ENCODE measurements around the gene UGGT1. TPM values are rescaled to one million over a fixed set of nuclear protein-coding genes. Genes with fewer than 3 reads are reported as not detected.

UGGT1 gene
- total RNA-seq, 1 experiment from 2014 or later: 80.3 TPM

DNA sequence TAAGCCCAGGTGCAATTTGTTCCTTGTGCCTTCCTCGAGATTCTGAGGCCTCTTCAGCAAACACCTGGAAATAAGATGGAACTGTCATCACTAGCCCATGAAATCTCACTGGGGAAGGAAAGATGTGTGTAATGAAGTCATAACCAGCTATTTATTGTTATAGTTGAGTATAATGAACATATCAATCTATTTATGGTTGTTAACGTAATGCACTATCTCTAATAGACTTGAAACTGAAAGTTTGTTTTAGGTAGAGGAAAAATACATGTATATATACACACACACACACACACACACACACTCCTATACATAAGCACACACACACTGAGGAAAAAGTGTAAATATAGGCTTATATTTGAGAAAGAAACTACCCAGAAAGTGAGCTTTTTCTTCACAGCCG is 62.8 kb downstream of the UGGT1 start:
- POLR2A ChIA-PET: no interaction called here
- Mint-ChIP-seq H3K4me3 (ENCODE audit: unreplicated experiment) (no peak overlapping the region), H3K27ac (ENCODE audit: low read depth, unreplicated experiment) (no peak overlapping the region), H3K36me3 (ENCODE audit: insufficient read depth, unreplicated experiment) (peaks cover 84% of the 10 kb centered on the region), H3K27me3 (ENCODE audit: insufficient read depth, unreplicated experiment) (no peaks in the 10 kb centered on the region), H3K4me1 (ENCODE audit: insufficient read depth, unreplicated experiment) (no peaks in the 10 kb centered on the region), H3K9me3 (ENCODE audit: unreplicated experiment) (no peaks in the 10 kb centered on the region)
- CTCF ChIA-PET: no interaction called here
- intact Hi-C loops (cut with micrococcal nuclease): no loop called here
- no TSS peak for BruUV-seq (replicated peaks)
- TF ChIP-seq, protein P1, sequence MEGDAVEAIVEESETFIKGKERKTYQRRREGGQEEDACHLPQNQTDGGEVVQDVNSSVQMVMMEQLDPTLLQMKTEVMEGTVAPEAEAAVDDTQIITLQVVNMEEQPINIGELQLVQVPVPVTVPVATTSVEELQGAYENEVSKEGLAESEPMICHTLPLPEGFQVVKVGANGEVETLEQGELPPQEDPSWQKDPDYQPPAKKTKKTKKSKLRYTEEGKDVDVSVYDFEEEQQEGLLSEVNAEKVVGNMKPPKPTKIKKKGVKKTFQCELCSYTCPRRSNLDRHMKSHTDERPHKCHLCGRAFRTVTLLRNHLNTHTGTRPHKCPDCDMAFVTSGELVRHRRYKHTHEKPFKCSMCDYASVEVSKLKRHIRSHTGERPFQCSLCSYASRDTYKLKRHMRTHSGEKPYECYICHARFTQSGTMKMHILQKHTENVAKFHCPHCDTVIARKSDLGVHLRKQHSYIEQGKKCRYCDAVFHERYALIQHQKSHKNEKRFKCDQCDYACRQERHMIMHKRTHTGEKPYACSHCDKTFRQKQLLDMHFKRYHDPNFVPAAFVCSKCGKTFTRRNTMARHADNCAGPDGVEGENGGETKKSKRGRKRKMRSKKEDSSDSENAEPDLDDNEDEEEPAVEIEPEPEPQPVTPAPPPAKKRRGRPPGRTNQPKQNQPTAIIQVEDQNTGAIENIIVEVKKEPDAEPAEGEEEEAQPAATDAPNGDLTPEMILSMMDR (IDR thresholded peaks at IDR 0.05; ENCODE audit: unreplicated experiment): no peak
- DNase-seq (ENCODE audit: unreplicated experiment): no peak

DNA sequence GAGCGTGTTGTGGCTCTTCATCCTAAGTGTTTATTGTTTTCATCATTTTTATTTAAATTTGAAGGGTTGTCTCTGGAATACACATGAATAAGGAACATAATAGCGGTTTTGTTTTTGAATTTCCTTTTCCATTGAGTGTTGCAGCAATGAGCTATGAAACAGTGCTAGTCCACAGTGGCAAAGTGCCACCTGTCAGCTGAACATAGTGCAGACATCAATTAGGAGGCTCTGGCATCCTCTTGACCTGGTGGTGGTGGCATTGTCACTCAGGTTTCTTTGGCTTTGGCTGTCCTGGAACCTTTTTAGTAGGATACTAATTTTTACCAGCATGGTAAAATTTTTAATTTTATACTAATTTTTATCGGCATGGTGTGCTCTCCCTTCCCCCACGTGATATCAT is 63.2 kb downstream of the UGGT1 start:
- Mint-ChIP-seq H3K4me3 (ENCODE audit: unreplicated experiment) (no peak overlapping the region), H3K4me1 (ENCODE audit: insufficient read depth, unreplicated experiment) (no peaks in the 10 kb centered on the region), H3K9me3 (ENCODE audit: unreplicated experiment) (no peaks in the 10 kb centered on the region), H3K27ac (ENCODE audit: low read depth, unreplicated experiment) (no peak overlapping the region), H3K27me3 (ENCODE audit: insufficient read depth, unreplicated experiment) (no peaks in the 10 kb centered on the region), H3K36me3 (ENCODE audit: insufficient read depth, unreplicated experiment) (peaks cover 84% of the 10 kb centered on the region)
- BruUV-seq (replicated peaks): no TSS peak
- ChIA-PET CTCF (no interaction called here), POLR2A (no interaction called here)
- TF ChIP-seq, protein P1 (IDR thresholded peaks at IDR 0.05; ENCODE audit: unreplicated experiment): no peak
- intact Hi-C loops (cut with micrococcal nuclease): no loop called here
- DNase-seq (ENCODE audit: unreplicated experiment): no peak

DNA sequence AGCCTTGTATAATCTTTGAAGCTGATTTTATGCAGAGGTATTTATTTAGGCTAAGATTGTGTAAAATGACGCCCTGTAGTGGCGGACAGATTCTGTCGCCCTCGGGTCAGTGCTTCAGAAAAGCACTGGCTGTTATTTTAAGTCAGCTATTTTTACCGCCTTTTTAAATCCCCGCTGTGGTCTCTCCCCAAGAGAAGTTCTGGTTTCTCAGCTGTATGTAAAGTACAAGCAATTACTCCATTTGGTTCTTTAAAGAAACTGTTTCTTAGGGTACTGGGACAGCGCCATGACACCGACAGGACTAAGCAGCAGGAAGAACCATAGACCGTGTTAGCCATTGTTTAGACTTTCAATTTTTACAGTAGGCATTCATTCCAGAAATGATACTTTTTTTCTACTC is 65.0 kb downstream of the UGGT1 start:
- ChIA-PET POLR2A (no interaction called here), CTCF (interaction anchor here (0.6 kb wide), 1 partner anchor 56 kb away, joined by 4 read pairs; no protein-coding TSS in a partner anchor)
- peaks cover 84% of the 10 kb centered on the region for H3K36me3 Mint-ChIP-seq (ENCODE audit: insufficient read depth, unreplicated experiment)
- no peak overlapping the region for H3K27ac Mint-ChIP-seq (ENCODE audit: low read depth, unreplicated experiment)
- DNase-seq (ENCODE audit: unreplicated experiment): no peak
- no peak overlapping the region for H3K4me3 Mint-ChIP-seq (ENCODE audit: unreplicated experiment)
- no peaks in the 10 kb centered on the region for H3K9me3 Mint-ChIP-seq (ENCODE audit: unreplicated experiment)
- H3K27me3 Mint-ChIP-seq (ENCODE audit: insufficient read depth, unreplicated experiment): no peaks in the 10 kb centered on the region
- no peaks in the 10 kb centered on the region for H3K4me1 Mint-ChIP-seq (ENCODE audit: insufficient read depth, unreplicated experiment)
- intact Hi-C loops (cut with micrococcal nuclease): no loop called here
- BruUV-seq (replicated peaks): no TSS peak
- TF ChIP-seq, protein P1 (IDR thresholded peaks at IDR 0.05; ENCODE audit: unreplicated experiment): no peak

DNA sequence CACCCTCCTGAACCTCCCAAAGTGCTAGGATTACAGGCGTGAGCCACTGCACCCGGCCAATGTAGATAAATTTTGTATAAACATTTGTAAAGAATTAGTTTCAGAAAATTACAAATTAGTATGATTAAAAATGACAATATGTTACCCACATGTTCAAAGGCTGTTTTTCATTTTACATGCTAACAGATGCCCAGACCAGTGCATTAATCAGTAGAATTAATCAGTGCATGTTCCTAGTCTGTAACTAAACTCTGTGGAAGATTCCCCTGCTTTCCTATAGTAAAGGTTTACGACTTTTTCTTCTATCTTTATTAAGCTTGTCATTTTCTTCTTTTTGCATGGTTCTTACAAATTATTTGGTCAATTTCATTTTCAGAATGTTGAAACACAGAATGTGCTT is 65.8 kb downstream of the UGGT1 start:
- Mint-ChIP-seq H3K9me3 (ENCODE audit: unreplicated experiment) (no peaks in the 10 kb centered on the region), H3K4me1 (ENCODE audit: insufficient read depth, unreplicated experiment) (no peaks in the 10 kb centered on the region), H3K4me3 (ENCODE audit: unreplicated experiment) (no peak overlapping the region), H3K27ac (ENCODE audit: low read depth, unreplicated experiment) (no peak overlapping the region), H3K27me3 (ENCODE audit: insufficient read depth, unreplicated experiment) (no peaks in the 10 kb centered on the region), H3K36me3 (ENCODE audit: insufficient read depth, unreplicated experiment) (peaks cover 84% of the 10 kb centered on the region)
- DNase-seq (ENCODE audit: unreplicated experiment): no peak
- no TSS peak for BruUV-seq (replicated peaks)
- intact Hi-C loops (cut with micrococcal nuclease): no loop called here
- ChIA-PET CTCF (interaction anchor here (0.6 kb wide), 2 partner anchors 48 to 57 kb away, joined by 4 read pairs; no protein-coding TSS in a partner anchor), POLR2A (interaction anchor here (1.0 kb wide), 1 partner anchor 28 kb away, joined by 4 read pairs; no protein-coding TSS in a partner anchor)
- TF ChIP-seq, protein P1 (IDR thresholded peaks at IDR 0.05; ENCODE audit: unreplicated experiment): no peak
